Measurements from ENCODE around the gene RBBP5. TPM values are rescaled to one million over a fixed set of nuclear protein-coding genes. Genes with fewer than 3 reads are reported as not detected.
"Not testable (repeated sequence)": the region's sequence is repeated elsewhere in the genome, so short reads cannot be mapped to it uniquely, and the experiment has no call there.

RBBP5 gene
- total and polyA plus RNA-seq, 3 donors from 2014 or later: 11.7 to 20.3 (median 19.1) TPM

GRCh38 chr1:205168291-205168690 lies 46.5 kb upstream of the RBBP5 start:
- H3K27me3 ChIP-seq: no peaks in the 10 kb centered on the region
- H3K4me1 ChIP-seq: no peaks in the 10 kb centered on the region
- DNase-seq: no peak
- TF ChIP-seq POLR2A (IDR thresholded peaks at IDR 0.05) (no peak), CTCF (IDR thresholded peaks at IDR 0.05) (no peak)
- no peaks in the 10 kb centered on the region for H3K9me3 ChIP-seq
- no peak overlapping the region for H3K27ac ChIP-seq
- H3K36me3 ChIP-seq (ENCODE audit: low read depth, missing control alignments): no peaks in the 10 kb centered on the region
- no peak overlapping the region for H3K4me3 ChIP-seq
- WGBS, 2 donors: 77 to 82% methylated on average over 1 of the region's 1 CpG
- intact Hi-C loops (cut with DNase I; ENCODE audit: low total_unique reads): no loop called here

- Histone ChIP-seq H3K9me3 (no peaks in the 10 kb centered on the region), H3K36me3 (ENCODE audit: low read depth, missing control alignments) (no peaks in the 10 kb centered on the region), H3K27me3 (no peaks in the 10 kb centered on the region), H3K4me3 (no peak overlapping the region), H3K27ac (no peak overlapping the region), H3K4me1 (no peaks in the 10 kb centered on the region)
- no peak for DNase-seq
- no peak for TF ChIP-seq CTCF (IDR thresholded peaks at IDR 0.05)
- TF ChIP-seq POLR2A (IDR thresholded peaks at IDR 0.05): no peak
- 82 to 85% methylated on average over 1 of the region's 1 CpG for WGBS, 2 donors
- intact Hi-C loops (cut with DNase I; ENCODE audit: low total_unique reads): no loop called here
Measured at GRCh38 chr1:205162301-205162700, 40.5 kb upstream of the RBBP5 start.

- H3K27ac ChIP-seq: no peak overlapping the region
- 86 to 89% methylated on average over 6 of the region's 6 CpGs for WGBS, 2 donors
- no peaks in the 10 kb centered on the region for H3K9me3 ChIP-seq
- TF ChIP-seq CTCF (IDR thresholded peaks at IDR 0.05) (no peak), POLR2A (IDR thresholded peaks at IDR 0.05) (no peak)
- H3K4me1 ChIP-seq: no peaks in the 10 kb centered on the region
- no peak overlapping the region for H3K4me3 ChIP-seq
- no peaks in the 10 kb centered on the region for H3K36me3 ChIP-seq (ENCODE audit: low read depth, missing control alignments)
- intact Hi-C loops (cut with DNase I; ENCODE audit: low total_unique reads): no loop called here
- no peaks in the 10 kb centered on the region for H3K27me3 ChIP-seq
- DNase-seq: no peak
Measured at GRCh38 chr1:205161076-205161475, 39.3 kb upstream of the RBBP5 start.

GRCh38 chr1:205158048-205158616 lies 36.4 kb upstream of the RBBP5 start:
- Histone ChIP-seq H3K36me3 (ENCODE audit: low read depth, missing control alignments) (no peaks in the 10 kb centered on the region), H3K4me1 (no peaks in the 10 kb centered on the region), H3K4me3 (no peak overlapping the region), H3K27me3 (no peaks in the 10 kb centered on the region), H3K9me3 (no peaks in the 10 kb centered on the region), H3K27ac (no peak overlapping the region)
- no peak for TF ChIP-seq POLR2A (IDR thresholded peaks at IDR 0.05)
- no peak for TF ChIP-seq CTCF (IDR thresholded peaks at IDR 0.05)
- DNase-seq: no peak
- WGBS, 2 donors: 96 to 100% methylated on average over 2 of the region's 2 CpGs
- intact Hi-C loops (cut with DNase I; ENCODE audit: low total_unique reads): no loop called here

GRCh38 chr1:205155665-205156377 lies 34.0 kb upstream of the RBBP5 start:
- H3K4me3 ChIP-seq; H3K9me3 ChIP-seq; H3K27me3 ChIP-seq; H3K36me3 ChIP-seq (ENCODE audit: low read depth, missing control alignments); H3K27ac ChIP-seq; intact Hi-C loops (cut with DNase I; ENCODE audit: low total_unique reads); H3K4me1 ChIP-seq; DNase-seq: not testable (repeated sequence)
- WGBS, 2 donors: 76 to 92% methylated on average over 3 of the region's 3 CpGs

Data from testis (tissue), 3 donors.